H1 (cell line): ENCODE results near the gene ARHGAP26. TPM values are rescaled to one million over a fixed set of nuclear protein-coding genes. Genes with fewer than 3 reads are reported as not detected.

Source experiments
- CTCF ChIA-PET: fragments of 300-600 bp; sonication (Branson Sonifier 250); formaldehyde crosslinking; loops from one replicate; lab custom pipeline; 2021; ENCODE audit not compliant: partially characterized antibody; lab: Charles Lee
- POLR2A ChIA-PET: fragments of 300-600 bp; sonication (Branson Sonifier 250); formaldehyde crosslinking; loops from one replicate; lab custom pipeline; 2021; ENCODE audit warnings: inconsistent platforms; ENCODE audit not compliant: partially characterized antibody; lab: Charles Lee
- DNase-seq, 2 experiments: peaks; one replicate each; pipeline versions ENCODE4 v3.0.0 to v3.0.0-alpha.2; 2010 to 2022; ENCODE audit warnings: low spot score in 2 of 2, low read depth in 1 of 2, mixed read lengths in 1 of 2
- FAIRE-seq: peaks from 2 replicates; lab custom pipeline; 2011; peaks lifted over from hg19 to GRCh38; lab: Jason Lieb, UNC
- H2AFZ ChIP-seq: 2 replicates; pipeline ENCODE4 v1.8.1; 2012; ENCODE audit warnings: low read length, inconsistent platforms
- H2AK5ac ChIP-seq: 2 replicates; pipeline ENCODE4 v1.6.1; 2013; ENCODE audit warnings: low read depth, low read length
- H2BK120ac ChIP-seq: replicated peaks from 2 replicates; pipeline ENCODE3; 2013; ENCODE audit warnings: low read depth, low read length, inconsistent platforms
- H2BK12ac ChIP-seq: 2 replicates; pipeline ENCODE4 v1.6.1; 2013; ENCODE audit warnings: low read depth, low read length
- H2BK15ac ChIP-seq: 2 replicates; pipeline ENCODE4 v1.6.1; 2013; ENCODE audit warnings: low read length
- H2BK20ac ChIP-seq: 2 replicates; pipeline ENCODE4 v1.6.1; 2013; ENCODE audit warnings: low read length
- H2BK5ac ChIP-seq: 2 replicates; pipeline ENCODE4 v1.6.1; 2013; ENCODE audit warnings: low read depth, low read length
- H3K14ac ChIP-seq: 2 replicates; pipeline ENCODE4 v1.6.1; 2013; ENCODE audit warnings: inconsistent platforms; ENCODE audit not compliant: insufficient read length
- H3K18ac ChIP-seq: 2 replicates; pipeline ENCODE4 v1.6.1; 2013; ENCODE audit warnings: low read length; ENCODE audit errors: extremely low read depth
- H3K23ac ChIP-seq: 2 replicates; pipeline ENCODE4 v1.6.1; 2013; ENCODE audit warnings: inconsistent platforms; ENCODE audit not compliant: insufficient read length
- H3K23me2 ChIP-seq: 2 replicates; pipeline ENCODE4 v1.6.1; 2013; ENCODE audit warnings: low read depth, low read length
- H3K27ac ChIP-seq: 2 replicates; pipeline ENCODE4 v1.6.1; 2011; ENCODE audit warnings: low read depth, low read length, inconsistent platforms
- H3K27me3 ChIP-seq, 4 experiments: replicated peaks in 1 of 4; 1 replicate in 1 of 4; 2 replicates in 3 of 4; pipeline versions ENCODE4 v1.6.1 to v1.8.1; 2011 to 2013; ENCODE audit warnings: low read length in 3 of 4, mild to moderate bottlenecking in 3 of 4, inconsistent platforms in 2 of 4, mixed read lengths in 2 of 4, moderate library complexity in 1 of 4; ENCODE audit not compliant: control insufficient read depth in 3 of 4, insufficient read depth in 3 of 4; ENCODE audit errors: extremely low read depth in 1 of 4
- H3K36me3 ChIP-seq, 4 experiments: 2 replicates each; pipeline versions ENCODE4 v1.6.1 to v1.8.1; 2011 to 2013; ENCODE audit warnings: mild to moderate bottlenecking in 4 of 4, low read length in 3 of 4, moderate library complexity in 2 of 4, control low read depth in 1 of 4, inconsistent platforms in 1 of 4; ENCODE audit not compliant: insufficient read depth in 4 of 4, control insufficient read depth in 2 of 4
- H3K4ac ChIP-seq: replicated peaks from 2 replicates; pipeline ENCODE3; 2013; ENCODE audit warnings: low read length, low read depth, mixed read lengths, inconsistent platforms; ENCODE audit not compliant: insufficient read length
- H3K4me1 ChIP-seq, 4 experiments: replicated peaks in 1 of 4; 1 replicate in 1 of 4; 2 replicates in 3 of 4; pipeline versions ENCODE4 v1.6.1 to v1.8.1; 2011 to 2013; ENCODE audit warnings: low read length in 3 of 4, inconsistent platforms in 2 of 4, mixed read lengths in 1 of 4; ENCODE audit not compliant: insufficient read depth in 4 of 4, control insufficient read depth in 3 of 4
- H3K4me2 ChIP-seq, 2 experiments: 2 replicates each; pipeline versions ENCODE4 v1.6.1 to v1.8.1; 2011 to 2013; ENCODE audit warnings: low read depth in 2 of 2, low read length in 2 of 2, control low read depth in 1 of 2, inconsistent platforms in 1 of 2, mild to moderate bottlenecking in 1 of 2; ENCODE audit not compliant: insufficient read depth in 1 of 2
- H3K4me3 ChIP-seq, 4 experiments: fragments of 200-600, 300-600 bp in 1 of 4; sonication (generic), shearing (Covaris generic), sonication (Bioruptor Twin) in 1 of 4; 2 replicates each; pipeline versions ENCODE4 v1.5.1 to v1.8.1; 2011 to 2016; ENCODE audit warnings: low read length in 4 of 4, low read depth in 3 of 4, control low read depth in 2 of 4, inconsistent platforms in 2 of 4, mild to moderate bottlenecking in 2 of 4, mixed read lengths in 1 of 4, moderate library complexity in 1 of 4; ENCODE audit not compliant: insufficient read depth in 2 of 4; ENCODE audit errors: extremely low read depth in 1 of 4
- H3K56ac ChIP-seq: replicated peaks from 2 replicates; pipeline ENCODE3; 2013; ENCODE audit warnings: low read depth, mild to moderate bottlenecking, mixed read lengths, low read length, inconsistent platforms; ENCODE audit not compliant: insufficient read length
- H3K79me1 ChIP-seq: 2 replicates; pipeline ENCODE4 v1.6.1; 2013; ENCODE audit warnings: low read depth, low read length, control low read depth
- H3K79me2 ChIP-seq, 2 experiments: 2 replicates each; pipeline versions ENCODE4 v1.6.1 to v1.8.1; 2012 to 2013; ENCODE audit warnings: low read length in 2 of 2, mild to moderate bottlenecking in 2 of 2, inconsistent platforms in 1 of 2; ENCODE audit not compliant: insufficient read depth in 2 of 2, control insufficient read depth in 1 of 2
- H3K9ac ChIP-seq, 4 experiments: replicated peaks in 1 of 4; 1 replicate in 1 of 4; 2 replicates in 3 of 4; pipeline versions ENCODE4 v1.6.1 to v1.8.1; 2011 to 2013; ENCODE audit warnings: low read depth in 3 of 4, low read length in 3 of 4, control low read depth in 2 of 4, mild to moderate bottlenecking in 2 of 4, moderate library complexity in 2 of 4, inconsistent platforms in 1 of 4; ENCODE audit errors: extremely low read depth in 1 of 4
- H3K9me3 ChIP-seq, 2 experiments: 2 replicates each; pipeline versions ENCODE4 v1.6.1 to v1.8.1; 2012 to 2013; ENCODE audit warnings: mild to moderate bottlenecking in 2 of 2, moderate library complexity in 2 of 2, control low read depth in 1 of 2, inconsistent platforms in 1 of 2, low read depth in 1 of 2, low read length in 1 of 2, mixed read lengths in 1 of 2; ENCODE audit not compliant: insufficient read depth in 2 of 2
- H4K20me1 ChIP-seq, 2 experiments: replicated peaks in 1 of 2; 2 replicates each; pipeline versions ENCODE3 to v1.8.1; 2011 to 2013; ENCODE audit warnings: inconsistent platforms in 2 of 2, low read length in 2 of 2, mild to moderate bottlenecking in 1 of 2; ENCODE audit not compliant: insufficient read depth in 2 of 2, control insufficient read depth in 1 of 2
- H4K5ac ChIP-seq: 2 replicates; pipeline ENCODE4 v1.6.1; 2013; ENCODE audit warnings: low read length, low read depth, mixed read lengths, inconsistent platforms; ENCODE audit not compliant: insufficient read length
- H4K8ac ChIP-seq: 2 replicates; pipeline ENCODE4 v1.8.0; 2013; ENCODE audit warnings: mild to moderate bottlenecking, moderate library complexity, low read length, inconsistent platforms; ENCODE audit not compliant: insufficient read depth; ENCODE audit errors: extremely low read depth
- H4K91ac ChIP-seq: replicated peaks from 2 replicates; pipeline ENCODE3; 2013; ENCODE audit warnings: low read length, mixed read lengths, inconsistent platforms; ENCODE audit not compliant: insufficient read length
- ATF2 ChIP-seq: IDR thresholded peaks from 2 replicates; pipeline ENCODE4 v1.6.1; 2012; ENCODE audit warnings: low read length, inconsistent platforms
- CHD1 ChIP-seq: IDR thresholded peaks from 2 replicates; pipeline ENCODE4 v1.6.1; 2012; ENCODE audit warnings: low read depth, low read length, improper control_type of control experiment
- JUN ChIP-seq: IDR thresholded peaks from 2 replicates; pipeline ENCODE4 v1.6.1; 2011; ENCODE audit warnings: low read depth, mild to moderate bottlenecking, improper control_type of control experiment, low read length
- POLR2A ChIP-seq, 2 experiments: IDR thresholded peaks; 1 replicate in 1 of 2; 2 replicates in 1 of 2; pipeline ENCODE4 v1.6.1; 2011; ENCODE audit warnings: low read depth in 2 of 2, low read length in 2 of 2, mild to moderate bottlenecking in 2 of 2; ENCODE audit errors: control extremely low read depth in 1 of 2
- SIN3A ChIP-seq, 2 experiments: IDR thresholded peaks in 1 of 2; conservative IDR thresholded peaks in 1 of 2; 2 replicates each; pipeline ENCODE4 v1.6.1; 2011 to 2012; ENCODE audit warnings: low read length in 2 of 2, improper control_type of control experiment in 1 of 2, low read depth in 1 of 2, mild to moderate bottlenecking in 1 of 2
- SIX5 ChIP-seq: IDR thresholded peaks from 2 replicates; pipeline ENCODE4 v1.6.1; 2011; ENCODE audit warnings: mild to moderate bottlenecking, low read depth, low read length
- TCF12 ChIP-seq: IDR thresholded peaks from 2 replicates; pipeline ENCODE4 v1.6.1; 2011; ENCODE audit warnings: low read depth, mild to moderate bottlenecking, low read length
- WGBS, 2 experiments: shearing (Covaris generic) in 1 of 2; methylation state at CpG; one replicate each; pipeline versions ENCODE4 v1.1.6 to v1.1.7; 2013 to 2015; ENCODE audit warnings: low lambda C conversion rate in 2 of 2, mixed read lengths in 2 of 2, inconsistent platforms in 1 of 2, low coverage in 1 of 2, missing lambda C conversion rate in 1 of 2; ENCODE audit not compliant: insufficient replicate concordance in 2 of 2, insufficient coverage in 1 of 2, insufficient read length in 1 of 2; ENCODE audit errors: extremely low coverage in 1 of 2, missing lambda C conversion rate in 1 of 2; 5-methylcytosine and 5-hydroxymethylcytosine counted together
- polyA plus RNA-seq, 7 experiments: library from polyadenylated mRNA; depleted of rRNA in 3 of 7; stranded (reverse) in 5 of 7; unstranded in 2 of 7; fragments of >200 nt in 5 of 7; fragments of 200-250 nt in 2 of 7; gene quantifications; 1 replicate in 5 of 7; 2 replicates in 1 of 7; 4 replicates in 1 of 7; pipeline versions ENCODE4 v1.2.1 to v1.2.3, GENCODE V29; 2011 to 2013; ENCODE audit warnings: missing spikeins in 2 of 7, mixed read lengths in 2 of 7
- total RNA-seq: library from RNA; stranded (reverse); fragmentation: NEBNext Ultra II Directional; extraction: Animal tissue kit (Norgen Biotek cat#: 25700); gene quantifications from 2 replicates; pipeline ENCODE4 v1.2.1, GENCODE V29; 2021

ARHGAP26 gene
- total and polyA plus RNA-seq, 2 of the 8 experiments (the other 6 are each of a cell fraction or from before 2014, with no cell fraction given), result 7.1 to 24.8 TPM

DNA sequence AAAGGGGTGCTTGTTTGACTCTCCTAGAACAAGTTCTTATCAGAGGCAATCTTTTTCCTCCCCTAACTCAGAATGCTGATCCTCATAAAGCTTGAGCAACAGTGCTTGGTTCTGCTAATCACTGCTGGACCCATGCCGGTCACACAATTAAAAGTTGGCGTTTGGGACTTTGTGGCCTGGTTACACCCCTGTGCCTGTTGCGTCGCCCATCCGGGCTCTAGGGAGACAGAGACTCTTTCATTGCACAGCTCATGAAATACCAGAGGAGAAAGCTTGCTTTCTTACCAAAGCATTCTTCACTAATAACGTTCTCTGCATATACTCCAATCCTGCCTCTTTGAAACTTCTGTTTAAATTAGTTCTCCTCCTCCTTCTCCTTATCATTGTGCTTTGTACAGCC is 332.2 kb downstream of the ARHGAP26 start:
- Histone ChIP-seq H3K4me1 (no peaks in the 10 kb centered on the region), H3K4me3 (no peak overlapping the region), H3K9me3 (no peaks in the 10 kb centered on the region), H2BK20ac (no peak overlapping the region), H2AFZ (no peak overlapping the region), H4K5ac (no peak overlapping the region), H3K27ac (no peak overlapping the region), H3K36me3 (no peaks in the 10 kb centered on the region), H3K4ac (no peak overlapping the region), H3K56ac (no peak overlapping the region), H4K8ac (no peak overlapping the region), H2BK120ac (no peak overlapping the region), H2BK15ac (no peak overlapping the region), H2AK5ac (no peak overlapping the region), H3K79me2 (no peaks in the 10 kb centered on the region), H3K23me2 (no peaks in the 10 kb centered on the region), H4K91ac (no peak overlapping the region), H3K18ac (no peak overlapping the region), H3K9ac (no peak overlapping the region), H2BK5ac (no peak overlapping the region), H3K79me1 (no peaks in the 10 kb centered on the region), H3K4me2 (no peak overlapping the region), H3K23ac (no peak overlapping the region), H3K14ac (no peak overlapping the region), H2BK12ac (no peak overlapping the region), H4K20me1 (no peaks in the 10 kb centered on the region), H3K27me3 (no peaks in the 10 kb centered on the region)
- FAIRE-seq (no peak), DNase-seq (no peak)
- TF ChIP-seq SIN3A (conservative IDR thresholded peaks at IDR 0.05 in 1 of 2, IDR thresholded peaks at IDR 0.05 in 1 of 2; ENCODE audit: low read depth in 1 of 2, low read length in 2 of 2), result no peak
- TF ChIP-seq TCF12, result no peak
- no peak for TF ChIP-seq SIX5
- TF ChIP-seq JUN, result no peak
- TF ChIP-seq ATF2, result no peak
- TF ChIP-seq CHD1, result no peak
- no peak for TF ChIP-seq POLR2A (IDR thresholded peaks at IDR 0.05; ENCODE audit: control extremely low read depth in 1 of 2, low read depth in 2 of 2, low read length in 2 of 2)
- 92% methylated on average over 6 of the region's 6 CpGs; no CpG with 5 or more reads in 1 of the 2 experiments for whole genome bisulfite sequencing, 2 experiments
- ChIA-PET POLR2A (no interaction called here), CTCF (interaction anchor here (1.0 kb wide), 1 partner anchor 8 kb away, joined by 3 read pairs; no protein-coding TSS in a partner anchor)
